ENCODE results near the gene DFFB. TPM values are rescaled to one million over a fixed set of nuclear protein-coding genes. Genes with fewer than 3 reads are reported as not detected.

The DFFB gene
- polyA plus RNA-seq, 1 donor from 2014 or later, result 20.2 TPM

DNA sequence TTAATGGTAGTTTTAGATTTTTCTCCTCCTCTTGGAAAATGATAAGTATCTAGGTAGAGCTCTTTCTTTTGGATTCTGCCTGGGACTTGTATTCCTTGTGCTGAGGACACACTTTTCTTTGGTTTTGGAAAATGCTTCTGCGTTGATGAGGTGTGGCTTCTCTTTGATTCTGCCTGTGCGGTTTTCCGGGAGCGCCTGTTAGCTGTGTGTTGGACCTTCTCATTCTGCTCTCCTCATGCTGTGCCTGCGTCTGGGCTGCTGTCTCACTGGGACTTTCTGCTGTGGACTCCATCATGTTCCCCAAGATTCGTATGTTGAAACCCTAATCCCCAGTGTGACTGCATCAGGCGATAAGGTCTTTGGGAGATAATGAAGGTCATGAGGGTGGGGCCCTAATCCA lies 21.8 kb downstream of the DFFB start:
- H2AFZ ChIP-seq (ENCODE audit: low read depth, low read length), result no peak overlapping the region
- H3K27ac ChIP-seq (ENCODE audit: low read length), result no peak overlapping the region
- no peaks in the 10 kb centered on the region for H3K9me2 ChIP-seq (ENCODE audit: insufficient read depth, low read length)
- no peaks in the 10 kb centered on the region for H4K20me1 ChIP-seq (ENCODE audit: insufficient read depth)
- H3K4me2 ChIP-seq (ENCODE audit: low read length), result no peak overlapping the region
- no peaks in the 10 kb centered on the region for H3F3A ChIP-seq (ENCODE audit: insufficient read depth, low read length, poor library complexity, severe bottlenecking)
- no peaks in the 10 kb centered on the region for H3K9me3 ChIP-seq (ENCODE audit: low read length)
- H3K4me3 ChIP-seq (ENCODE audit: low read length), result no peak overlapping the region
- TF ChIP-seq SMC3 (conservative IDR thresholded peaks at IDR 0.05; ENCODE audit: poor library complexity) (no peak), EP300 (conservative IDR thresholded peaks at IDR 0.05; ENCODE audit: poor library complexity, severe bottlenecking) (no peak), CTCF (IDR thresholded peaks at IDR 0.05; ENCODE audit: poor library complexity, severe bottlenecking) (no peak)
- H3K27me3 ChIP-seq (ENCODE audit: insufficient read depth, low read depth, low read length), result no peaks in the 10 kb centered on the region
- no peak overlapping the region for H3K9ac ChIP-seq (ENCODE audit: low read length)
- H3K79me2 ChIP-seq (replicated peaks; ENCODE audit: insufficient read depth, low read length), result no peaks in the 10 kb centered on the region
- H3K36me3 ChIP-seq (ENCODE audit: insufficient read depth, low read length), result peaks cover 5% of the 10 kb centered on the region

GRCh38 chr1:3879787-3880428 lies 22.6 kb downstream of the DFFB start:
- H3K9ac ChIP-seq (ENCODE audit: low read length), result no peak overlapping the region
- H3F3A ChIP-seq (ENCODE audit: insufficient read depth, low read length, poor library complexity, severe bottlenecking), result no peaks in the 10 kb centered on the region
- no peak for TF ChIP-seq SMC3 (conservative IDR thresholded peaks at IDR 0.05; ENCODE audit: poor library complexity)
- no peak for TF ChIP-seq EP300 (conservative IDR thresholded peaks at IDR 0.05; ENCODE audit: poor library complexity, severe bottlenecking)
- TF ChIP-seq MXI1 (conservative IDR thresholded peaks at IDR 0.05; ENCODE audit: poor library complexity, severe bottlenecking), result no peak
- no peak for TF ChIP-seq TAF1 (IDR thresholded peaks at IDR 0.05; ENCODE audit: low read depth)
- no peak for TF ChIP-seq POLR2AphosphoS5 (IDR thresholded peaks at IDR 0.05)
- H3K27me3 ChIP-seq (ENCODE audit: insufficient read depth, low read depth, low read length), result no peaks in the 10 kb centered on the region
- peaks cover 5% of the 10 kb centered on the region for H3K36me3 ChIP-seq (ENCODE audit: insufficient read depth, low read length)
- no peak overlapping the region for H3K4me3 ChIP-seq (ENCODE audit: low read length)
- H2AFZ ChIP-seq (ENCODE audit: low read depth, low read length), result no peak overlapping the region
- H3K4me2 ChIP-seq (ENCODE audit: low read length), result no peak overlapping the region
- H3K27ac ChIP-seq (ENCODE audit: low read length), result no peak overlapping the region
- H3K9me3 ChIP-seq (ENCODE audit: low read length), result no peaks in the 10 kb centered on the region
- no peaks in the 10 kb centered on the region for H3K9me2 ChIP-seq (ENCODE audit: insufficient read depth, low read length)
- H4K20me1 ChIP-seq (ENCODE audit: insufficient read depth), result no peaks in the 10 kb centered on the region
- no peaks in the 10 kb centered on the region for H3K79me2 ChIP-seq (replicated peaks; ENCODE audit: insufficient read depth, low read length)

DNA sequence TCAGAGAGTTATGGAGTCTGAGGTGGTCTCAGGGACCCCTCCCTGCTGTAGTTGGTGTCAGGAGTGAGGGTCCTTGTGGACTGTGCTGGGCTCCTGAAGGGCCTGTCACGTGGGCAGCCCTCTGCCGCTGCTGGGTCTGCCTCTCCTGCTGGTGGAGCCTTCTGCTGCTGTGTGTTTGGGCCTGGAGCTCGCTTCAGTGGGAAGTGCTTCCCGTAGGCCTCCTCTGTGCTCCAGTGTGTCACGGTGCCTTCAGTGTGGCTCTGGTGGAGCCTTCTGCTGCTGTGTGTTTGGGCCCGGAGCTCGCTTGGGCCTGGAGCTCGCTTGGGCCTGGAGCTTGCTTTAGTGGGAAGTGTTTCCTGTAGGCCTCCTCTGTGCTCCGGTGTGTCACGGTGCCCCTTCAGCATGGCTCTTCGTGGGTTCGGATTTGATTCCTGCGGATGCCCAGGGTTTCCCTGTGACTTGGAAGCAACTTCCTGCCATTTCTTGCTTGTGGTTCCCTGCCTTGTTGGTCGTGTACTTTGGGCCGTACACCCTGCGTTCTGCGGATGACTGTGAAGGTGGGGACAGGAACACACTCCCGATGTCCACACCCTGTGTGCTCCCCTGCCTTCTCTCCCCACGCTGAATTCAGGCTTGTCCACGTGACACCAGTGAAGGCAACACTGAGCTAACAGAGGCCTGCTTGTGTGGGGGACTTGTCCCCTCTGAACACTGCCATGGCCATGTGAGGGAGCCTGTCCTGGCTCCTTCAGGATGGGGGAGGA lies 23.3 kb downstream of the DFFB start:
- TF ChIP-seq RAD21 (conservative IDR thresholded peaks at IDR 0.05) (no peak), POLR2AphosphoS5 (IDR thresholded peaks at IDR 0.05) (no peak), SMC3 (conservative IDR thresholded peaks at IDR 0.05; ENCODE audit: poor library complexity) (no peak), EP300 (conservative IDR thresholded peaks at IDR 0.05; ENCODE audit: poor library complexity, severe bottlenecking) (no peak), CTCF (IDR thresholded peaks at IDR 0.05; ENCODE audit: poor library complexity, severe bottlenecking) (no peak), MXI1 (conservative IDR thresholded peaks at IDR 0.05; ENCODE audit: poor library complexity, severe bottlenecking) (no peak), EZH2 (IDR thresholded peaks at IDR 0.05; ENCODE audit: borderline replicate concordance, insufficient read depth, low read length, poor library complexity, severe bottlenecking) (no peak), TAF1 (IDR thresholded peaks at IDR 0.05; ENCODE audit: low read depth) (no peak)
- TF ChIP-seq, protein P1, sequence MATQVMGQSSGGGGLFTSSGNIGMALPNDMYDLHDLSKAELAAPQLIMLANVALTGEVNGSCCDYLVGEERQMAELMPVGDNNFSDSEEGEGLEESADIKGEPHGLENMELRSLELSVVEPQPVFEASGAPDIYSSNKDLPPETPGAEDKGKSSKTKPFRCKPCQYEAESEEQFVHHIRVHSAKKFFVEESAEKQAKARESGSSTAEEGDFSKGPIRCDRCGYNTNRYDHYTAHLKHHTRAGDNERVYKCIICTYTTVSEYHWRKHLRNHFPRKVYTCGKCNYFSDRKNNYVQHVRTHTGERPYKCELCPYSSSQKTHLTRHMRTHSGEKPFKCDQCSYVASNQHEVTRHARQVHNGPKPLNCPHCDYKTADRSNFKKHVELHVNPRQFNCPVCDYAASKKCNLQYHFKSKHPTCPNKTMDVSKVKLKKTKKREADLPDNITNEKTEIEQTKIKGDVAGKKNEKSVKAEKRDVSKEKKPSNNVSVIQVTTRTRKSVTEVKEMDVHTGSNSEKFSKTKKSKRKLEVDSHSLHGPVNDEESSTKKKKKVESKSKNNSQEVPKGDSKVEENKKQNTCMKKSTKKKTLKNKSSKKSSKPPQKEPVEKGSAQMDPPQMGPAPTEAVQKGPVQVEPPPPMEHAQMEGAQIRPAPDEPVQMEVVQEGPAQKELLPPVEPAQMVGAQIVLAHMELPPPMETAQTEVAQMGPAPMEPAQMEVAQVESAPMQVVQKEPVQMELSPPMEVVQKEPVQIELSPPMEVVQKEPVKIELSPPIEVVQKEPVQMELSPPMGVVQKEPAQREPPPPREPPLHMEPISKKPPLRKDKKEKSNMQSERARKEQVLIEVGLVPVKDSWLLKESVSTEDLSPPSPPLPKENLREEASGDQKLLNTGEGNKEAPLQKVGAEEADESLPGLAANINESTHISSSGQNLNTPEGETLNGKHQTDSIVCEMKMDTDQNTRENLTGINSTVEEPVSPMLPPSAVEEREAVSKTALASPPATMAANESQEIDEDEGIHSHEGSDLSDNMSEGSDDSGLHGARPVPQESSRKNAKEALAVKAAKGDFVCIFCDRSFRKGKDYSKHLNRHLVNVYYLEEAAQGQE (IDR thresholded peaks at IDR 0.05; ENCODE audit: borderline replicate concordance), result no peak
- Histone ChIP-seq H3K79me2 (replicated peaks; ENCODE audit: insufficient read depth, low read length) (no peaks in the 10 kb centered on the region), H3K27me3 (ENCODE audit: insufficient read depth, low read depth, low read length) (no peaks in the 10 kb centered on the region), H4K20me1 (ENCODE audit: insufficient read depth) (no peaks in the 10 kb centered on the region), H3K9me2 (ENCODE audit: insufficient read depth, low read length) (no peaks in the 10 kb centered on the region), H2AFZ (ENCODE audit: low read depth, low read length) (no peak overlapping the region), H3K9ac (ENCODE audit: low read length) (no peak overlapping the region), H3K9me3 (ENCODE audit: low read length) (no peaks in the 10 kb centered on the region), H3K36me3 (ENCODE audit: insufficient read depth, low read length) (peaks cover 5% of the 10 kb centered on the region), H3K27ac (ENCODE audit: low read length) (no peak overlapping the region), H3K4me3 (ENCODE audit: low read length) (no peak overlapping the region), H3K4me2 (ENCODE audit: low read length) (no peak overlapping the region), H3F3A (ENCODE audit: insufficient read depth, low read length, poor library complexity, severe bottlenecking) (no peaks in the 10 kb centered on the region)

All from neural cell (in vitro differentiated cells).